HepG2 (cell line): ENCODE measurements around the gene CNNM3. TPM values are rescaled to one million over a fixed set of nuclear protein-coding genes. Genes with fewer than 3 reads are reported as not detected.

Experiments
- DNMT3B ChIP-seq: conservative IDR thresholded peaks from 2 replicates; pipeline ENCODE4 v1.6.1; 2016; ENCODE audit warnings: missing biosample characterization, control low read depth
- FOXJ3 ChIP-seq: sonication (generic); formaldehyde crosslinking; IDR thresholded peaks from 2 replicates; pipeline ENCODE4 v1.4.0; 2020; ENCODE audit warnings: missing genetic modification reagents, mild to moderate bottlenecking, borderline replicate concordance
- HOXD1 ChIP-seq: sonication (generic); formaldehyde crosslinking; IDR thresholded peaks from 2 replicates; pipeline ENCODE4 v1.5.0; 2020; ENCODE audit warnings: missing genetic modification reagents
- NFKB2 ChIP-seq: sonication (generic); formaldehyde crosslinking; IDR thresholded peaks from 2 replicates; pipeline ENCODE4 v1.4.0; 2020; ENCODE audit warnings: missing genetic modification reagents, borderline replicate concordance
- NR2F2 ChIP-seq: IDR thresholded peaks from 2 replicates; pipeline ENCODE4 v1.6.1; 2012; ENCODE audit warnings: low read depth, inconsistent platforms, borderline replicate concordance
- RBAK ChIP-seq: sonication (generic); formaldehyde crosslinking; IDR thresholded peaks from 2 replicates; pipeline ENCODE4 v1.5.1; 2020; ENCODE audit warnings: mild to moderate bottlenecking, missing genetic modification reagents
- ZNF260 ChIP-seq: sonication (generic); formaldehyde crosslinking; IDR thresholded peaks from 2 replicates; pipeline ENCODE4 v1.4.0; 2020; ENCODE audit warnings: missing genetic modification reagents, low read depth, mild to moderate bottlenecking, borderline replicate concordance
- ZNF34 ChIP-seq: sonication (generic); formaldehyde crosslinking; IDR thresholded peaks from 2 replicates; pipeline ENCODE4 v1.4.0; 2020; ENCODE audit warnings: mild to moderate bottlenecking, missing genetic modification reagents, borderline replicate concordance
- ZNF547 ChIP-seq: sonication (generic); formaldehyde crosslinking; IDR thresholded peaks from 2 replicates; pipeline ENCODE4 v1.5.1; 2020; ENCODE audit warnings: mild to moderate bottlenecking, missing genetic modification reagents
- ZNF564 ChIP-seq: sonication (generic); formaldehyde crosslinking; IDR thresholded peaks from 2 replicates; pipeline ENCODE4 v1.8.1; 2023; ENCODE audit warnings: mild to moderate bottlenecking, missing genetic modification reagents
- ZNF7 ChIP-seq: IDR thresholded peaks from 2 replicates; pipeline ENCODE4 v1.6.1; 2016; ENCODE audit warnings: missing biosample characterization, missing genetic modification reagents
- ZNF788 ChIP-seq: sonication (generic); formaldehyde crosslinking; IDR thresholded peaks from 2 replicates; pipeline ENCODE4 v1.5.0; 2020; ENCODE audit warnings: mild to moderate bottlenecking, missing genetic modification reagents, borderline replicate concordance
- polyA plus RNA-seq, 8 experiments: library from polyadenylated mRNA; depleted of rRNA in 3 of 8; stranded (reverse) in 7 of 8; unstranded in 1 of 8; fragments of >200 nt; fragmentation: Illumina TruSeq in 4 of 8; extraction: Trizol in 4 of 8; gene quantifications; 2 replicates each; pipeline versions ENCODE4 v1.2.1 to v1.2.3, GENCODE V29; 2011 to 2016; ENCODE audit warnings: low read depth in 4 of 8, missing spikeins in 1 of 8, mixed read lengths in 1 of 8; ENCODE audit not compliant: insufficient read depth in 1 of 8
- total RNA-seq, 5 experiments: library from RNA; depleted of rRNA; stranded (reverse); fragments of >200 nt; fragmentation: Illumina TruSeq; extraction: Trizol; gene quantifications; 2 replicates each; pipeline ENCODE4 v1.2.3, GENCODE V29; 2016; ENCODE audit warnings: low read depth in 1 of 5
- TF ChIP-seq, protein P1 (sequence below): IDR thresholded peaks from 2 replicates; pipeline ENCODE4 v1.6.1; 2016; ENCODE audit warnings: mild to moderate bottlenecking
- TF ChIP-seq, protein P2 (sequence below): sonication (generic); formaldehyde crosslinking; IDR thresholded peaks from 2 replicates; pipeline ENCODE4 v1.8.1; 2023; ENCODE audit warnings: mild to moderate bottlenecking, missing genetic modification reagents
- TF ChIP-seq, protein P3 (sequence below): sonication (generic); formaldehyde crosslinking; IDR thresholded peaks from 2 replicates; pipeline ENCODE4 v1.8.1; 2022; ENCODE audit warnings: mild to moderate bottlenecking, missing genetic modification reagents
- TF ChIP-seq, protein P4 (sequence below): sonication (generic); formaldehyde crosslinking; IDR thresholded peaks from 2 replicates; pipeline ENCODE4 v1.5.0; 2020; ENCODE audit warnings: missing genetic modification reagents, mild to moderate bottlenecking, borderline replicate concordance
- TF ChIP-seq, protein P5 (sequence below): sonication (generic); formaldehyde crosslinking; IDR thresholded peaks from 2 replicates; pipeline ENCODE4 v1.5.0; 2020; ENCODE audit warnings: mild to moderate bottlenecking, missing genetic modification reagents
- TF ChIP-seq, protein P6 (sequence below): sonication (generic); formaldehyde crosslinking; conservative IDR thresholded peaks from 2 replicates; pipeline ENCODE4 v1.8.1; 2023; ENCODE audit warnings: missing genetic modification reagents

The CNNM3 gene
- total and polyA plus RNA-seq, 2 of the 13 experiments (the other 11 are each of a cell fraction or from before 2014, with no cell fraction given), result 21.2 to 27.9 TPM

DNA sequence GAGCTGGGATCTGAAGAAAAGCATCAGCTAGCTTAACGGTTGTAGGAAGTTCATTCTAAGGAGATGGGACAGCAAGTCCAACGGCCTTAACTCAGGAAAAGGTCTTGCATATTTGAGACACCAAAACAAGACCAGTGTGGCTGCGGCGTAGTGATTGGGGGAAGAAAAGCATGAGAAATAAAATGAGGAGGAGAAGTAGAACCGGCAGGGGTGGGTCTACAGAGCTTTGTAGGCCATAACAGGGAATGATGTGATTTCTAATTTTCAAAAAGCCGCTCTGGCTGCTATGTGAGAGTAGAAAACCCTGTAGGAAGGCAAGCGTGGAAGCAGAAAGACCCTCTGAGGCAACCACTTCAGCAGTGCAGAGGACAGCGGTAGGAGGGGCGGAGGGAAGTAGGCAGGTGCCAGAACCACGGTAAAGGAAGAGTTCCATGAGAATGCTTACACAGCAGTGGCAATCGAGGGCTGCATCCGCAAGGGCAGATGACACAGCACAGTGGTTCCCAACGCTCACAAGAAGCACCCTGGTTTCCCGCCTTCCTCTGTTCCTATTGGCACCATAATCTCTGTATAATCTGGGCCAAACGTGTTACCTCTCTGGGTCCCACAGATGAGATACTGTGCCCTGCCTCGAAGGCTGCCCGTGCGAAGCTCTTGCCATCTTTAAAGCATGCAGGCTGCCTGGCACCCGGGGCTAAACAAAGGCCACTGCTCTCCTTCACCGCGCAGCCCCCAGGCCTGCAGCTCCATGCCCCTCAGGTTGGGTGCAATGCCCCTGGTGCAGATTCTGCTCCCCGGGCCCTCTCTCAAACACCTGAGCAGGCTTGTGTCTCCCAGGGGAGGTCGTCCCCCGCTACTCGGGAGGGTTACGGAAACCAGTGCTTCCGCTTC is 41.0 kb downstream of the CNNM3 start (continued):
- 0 out of 2 replicates have a peak, but pooled peaks have one; percentile 2 for TF ChIP-seq NFKB2 (CRISPR knock-in tag)
- no peak for TF ChIP-seq ZNF7 (CRISPR knock-in tag)
- TF ChIP-seq, protein P1, sequence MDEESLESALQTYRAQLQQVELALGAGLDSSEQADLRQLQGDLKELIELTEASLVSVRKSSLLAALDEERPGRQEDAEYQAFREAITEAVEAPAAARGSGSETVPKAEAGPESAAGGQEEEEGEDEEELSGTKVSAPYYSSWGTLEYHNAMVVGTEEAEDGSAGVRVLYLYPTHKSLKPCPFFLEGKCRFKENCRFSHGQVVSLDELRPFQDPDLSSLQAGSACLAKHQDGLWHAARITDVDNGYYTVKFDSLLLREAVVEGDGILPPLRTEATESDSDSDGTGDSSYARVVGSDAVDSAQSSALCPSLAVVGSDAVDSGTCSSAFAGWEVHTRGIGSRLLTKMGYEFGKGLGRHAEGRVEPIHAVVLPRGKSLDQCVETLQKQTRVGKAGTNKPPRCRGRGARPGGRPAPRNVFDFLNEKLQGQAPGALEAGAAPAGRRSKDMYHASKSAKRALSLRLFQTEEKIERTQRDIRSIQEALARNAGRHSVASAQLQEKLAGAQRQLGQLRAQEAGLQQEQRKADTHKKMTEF (CRISPR knock-in tag), result no peak
- TF ChIP-seq DNMT3B (CRISPR knock-in tag), result 0 out of 2 replicates have a peak, but pooled peaks have one; percentile 28
- TF ChIP-seq, protein P2, sequence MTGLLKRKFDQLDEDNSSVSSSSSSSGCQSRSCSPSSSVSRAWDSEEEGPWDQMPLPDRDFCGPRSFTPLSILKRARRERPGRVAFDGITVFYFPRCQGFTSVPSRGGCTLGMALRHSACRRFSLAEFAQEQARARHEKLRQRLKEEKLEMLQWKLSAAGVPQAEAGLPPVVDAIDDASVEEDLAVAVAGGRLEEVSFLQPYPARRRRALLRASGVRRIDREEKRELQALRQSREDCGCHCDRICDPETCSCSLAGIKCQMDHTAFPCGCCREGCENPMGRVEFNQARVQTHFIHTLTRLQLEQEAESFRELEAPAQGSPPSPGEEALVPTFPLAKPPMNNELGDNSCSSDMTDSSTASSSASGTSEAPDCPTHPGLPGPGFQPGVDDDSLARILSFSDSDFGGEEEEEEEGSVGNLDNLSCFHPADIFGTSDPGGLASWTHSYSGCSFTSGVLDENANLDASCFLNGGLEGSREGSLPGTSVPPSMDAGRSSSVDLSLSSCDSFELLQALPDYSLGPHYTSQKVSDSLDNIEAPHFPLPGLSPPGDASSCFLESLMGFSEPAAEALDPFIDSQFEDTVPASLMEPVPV, result peak; percentile 47; the same call in 1 of the 2 replicates
- TF ChIP-seq, protein P3, sequence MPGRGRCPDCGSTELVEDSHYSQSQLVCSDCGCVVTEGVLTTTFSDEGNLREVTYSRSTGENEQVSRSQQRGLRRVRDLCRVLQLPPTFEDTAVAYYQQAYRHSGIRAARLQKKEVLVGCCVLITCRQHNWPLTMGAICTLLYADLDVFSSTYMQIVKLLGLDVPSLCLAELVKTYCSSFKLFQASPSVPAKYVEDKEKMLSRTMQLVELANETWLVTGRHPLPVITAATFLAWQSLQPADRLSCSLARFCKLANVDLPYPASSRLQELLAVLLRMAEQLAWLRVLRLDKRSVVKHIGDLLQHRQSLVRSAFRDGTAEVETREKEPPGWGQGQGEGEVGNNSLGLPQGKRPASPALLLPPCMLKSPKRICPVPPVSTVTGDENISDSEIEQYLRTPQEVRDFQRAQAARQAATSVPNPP, result no peak
- TF ChIP-seq, protein P4, sequence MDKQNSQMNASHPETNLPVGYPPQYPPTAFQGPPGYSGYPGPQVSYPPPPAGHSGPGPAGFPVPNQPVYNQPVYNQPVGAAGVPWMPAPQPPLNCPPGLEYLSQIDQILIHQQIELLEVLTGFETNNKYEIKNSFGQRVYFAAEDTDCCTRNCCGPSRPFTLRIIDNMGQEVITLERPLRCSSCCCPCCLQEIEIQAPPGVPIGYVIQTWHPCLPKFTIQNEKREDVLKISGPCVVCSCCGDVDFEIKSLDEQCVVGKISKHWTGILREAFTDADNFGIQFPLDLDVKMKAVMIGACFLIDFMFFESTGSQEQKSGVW (CRISPR knock-in tag), result 0 out of 2 replicates have a peak, but pooled peaks have one; percentile 50
- no peak for TF ChIP-seq FOXJ3 (CRISPR knock-in tag)
- no peak for TF ChIP-seq ZNF564
- no peak for TF ChIP-seq ZNF547 (CRISPR knock-in tag)
- TF ChIP-seq NR2F2, result no peak
- TF ChIP-seq ZNF788 (CRISPR knock-in tag), result 0 out of 2 replicates have a peak, but pooled peaks have one; percentile 11
- TF ChIP-seq, protein P5, sequence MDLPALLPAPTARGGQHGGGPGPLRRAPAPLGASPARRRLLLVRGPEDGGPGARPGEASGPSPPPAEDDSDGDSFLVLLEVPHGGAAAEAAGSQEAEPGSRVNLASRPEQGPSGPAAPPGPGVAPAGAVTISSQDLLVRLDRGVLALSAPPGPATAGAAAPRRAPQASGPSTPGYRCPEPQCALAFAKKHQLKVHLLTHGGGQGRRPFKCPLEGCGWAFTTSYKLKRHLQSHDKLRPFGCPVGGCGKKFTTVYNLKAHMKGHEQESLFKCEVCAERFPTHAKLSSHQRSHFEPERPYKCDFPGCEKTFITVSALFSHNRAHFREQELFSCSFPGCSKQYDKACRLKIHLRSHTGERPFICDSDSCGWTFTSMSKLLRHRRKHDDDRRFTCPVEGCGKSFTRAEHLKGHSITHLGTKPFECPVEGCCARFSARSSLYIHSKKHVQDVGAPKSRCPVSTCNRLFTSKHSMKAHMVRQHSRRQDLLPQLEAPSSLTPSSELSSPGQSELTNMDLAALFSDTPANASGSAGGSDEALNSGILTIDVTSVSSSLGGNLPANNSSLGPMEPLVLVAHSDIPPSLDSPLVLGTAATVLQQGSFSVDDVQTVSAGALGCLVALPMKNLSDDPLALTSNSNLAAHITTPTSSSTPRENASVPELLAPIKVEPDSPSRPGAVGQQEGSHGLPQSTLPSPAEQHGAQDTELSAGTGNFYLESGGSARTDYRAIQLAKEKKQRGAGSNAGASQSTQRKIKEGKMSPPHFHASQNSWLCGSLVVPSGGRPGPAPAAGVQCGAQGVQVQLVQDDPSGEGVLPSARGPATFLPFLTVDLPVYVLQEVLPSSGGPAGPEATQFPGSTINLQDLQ, result 0 out of 2 replicates have a peak, but pooled peaks have one; percentile 54
- no peak for TF ChIP-seq ZNF260 (CRISPR knock-in tag)
- no peak for TF ChIP-seq RBAK
- no peak for TF ChIP-seq HOXD1 (CRISPR knock-in tag)
- TF ChIP-seq, protein P6, sequence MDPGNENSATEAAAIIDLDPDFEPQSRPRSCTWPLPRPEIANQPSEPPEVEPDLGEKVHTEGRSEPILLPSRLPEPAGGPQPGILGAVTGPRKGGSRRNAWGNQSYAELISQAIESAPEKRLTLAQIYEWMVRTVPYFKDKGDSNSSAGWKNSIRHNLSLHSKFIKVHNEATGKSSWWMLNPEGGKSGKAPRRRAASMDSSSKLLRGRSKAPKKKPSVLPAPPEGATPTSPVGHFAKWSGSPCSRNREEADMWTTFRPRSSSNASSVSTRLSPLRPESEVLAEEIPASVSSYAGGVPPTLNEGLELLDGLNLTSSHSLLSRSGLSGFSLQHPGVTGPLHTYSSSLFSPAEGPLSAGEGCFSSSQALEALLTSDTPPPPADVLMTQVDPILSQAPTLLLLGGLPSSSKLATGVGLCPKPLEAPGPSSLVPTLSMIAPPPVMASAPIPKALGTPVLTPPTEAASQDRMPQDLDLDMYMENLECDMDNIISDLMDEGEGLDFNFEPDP (CRISPR knock-in tag), result no peak
- TF ChIP-seq ZNF34, result no peak; the same call in 1 of the 2 replicates
